ENCODE data around the gene TBPL2. TPM values are rescaled to one million over a fixed set of nuclear protein-coding genes. Genes with fewer than 3 reads are reported as not detected.

The TBPL2 gene
- total RNA-seq, 4 donors from 2014 or later = not detected

GRCh38 chr14:55454264-55455002 lies 14.0 kb upstream of the TBPL2 start:
- TF ChIP-seq POLR2A (IDR thresholded peaks at IDR 0.05) = no peak
- TF ChIP-seq, protein P1, sequence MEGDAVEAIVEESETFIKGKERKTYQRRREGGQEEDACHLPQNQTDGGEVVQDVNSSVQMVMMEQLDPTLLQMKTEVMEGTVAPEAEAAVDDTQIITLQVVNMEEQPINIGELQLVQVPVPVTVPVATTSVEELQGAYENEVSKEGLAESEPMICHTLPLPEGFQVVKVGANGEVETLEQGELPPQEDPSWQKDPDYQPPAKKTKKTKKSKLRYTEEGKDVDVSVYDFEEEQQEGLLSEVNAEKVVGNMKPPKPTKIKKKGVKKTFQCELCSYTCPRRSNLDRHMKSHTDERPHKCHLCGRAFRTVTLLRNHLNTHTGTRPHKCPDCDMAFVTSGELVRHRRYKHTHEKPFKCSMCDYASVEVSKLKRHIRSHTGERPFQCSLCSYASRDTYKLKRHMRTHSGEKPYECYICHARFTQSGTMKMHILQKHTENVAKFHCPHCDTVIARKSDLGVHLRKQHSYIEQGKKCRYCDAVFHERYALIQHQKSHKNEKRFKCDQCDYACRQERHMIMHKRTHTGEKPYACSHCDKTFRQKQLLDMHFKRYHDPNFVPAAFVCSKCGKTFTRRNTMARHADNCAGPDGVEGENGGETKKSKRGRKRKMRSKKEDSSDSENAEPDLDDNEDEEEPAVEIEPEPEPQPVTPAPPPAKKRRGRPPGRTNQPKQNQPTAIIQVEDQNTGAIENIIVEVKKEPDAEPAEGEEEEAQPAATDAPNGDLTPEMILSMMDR (IDR thresholded peaks at IDR 0.05 in 4 of 5, conservative IDR thresholded peaks at IDR 0.05 in 1 of 5) = no peak
- DNase-seq = no peak
- in situ Hi-C loops (cut with MboI; ENCODE audit: low sequenced_read_pairs in 4 of 4) (no loop called here), intact Hi-C loops (cut with DNase I; ENCODE audit: low total_unique reads) (no loop called here)
- H3K27me3 ChIP-seq = no peaks in the 10 kb centered on the region
- no peak overlapping the region for H3K4me3 ChIP-seq
- peaks cover 0 to 8% of the 10 kb centered on the region in 2 donors for H3K4me1 ChIP-seq
- ATAC-seq = no peak
- H3K27ac ChIP-seq = no peak overlapping the region
- H3K36me3 ChIP-seq = no peaks in the 10 kb centered on the region
- no peaks in the 10 kb centered on the region for H3K9me3 ChIP-seq

- H3K4me3 ChIP-seq = no peak overlapping the region
- peaks cover 0 to 8% of the 10 kb centered on the region in 2 donors for H3K4me1 ChIP-seq
- no peak for TF ChIP-seq POLR2A (IDR thresholded peaks at IDR 0.05)
- TF ChIP-seq, protein P1 (IDR thresholded peaks at IDR 0.05 in 4 of 5, conservative IDR thresholded peaks at IDR 0.05 in 1 of 5) = no peak
- intact Hi-C loops (cut with DNase I; ENCODE audit: low total_unique reads) (no loop called here), in situ Hi-C loops (cut with MboI; ENCODE audit: low sequenced_read_pairs in 4 of 4) (no loop called here)
- no peaks in the 10 kb centered on the region for H3K36me3 ChIP-seq
- H3K27ac ChIP-seq = no peak overlapping the region
- H3K9me3 ChIP-seq = no peaks in the 10 kb centered on the region
- H3K27me3 ChIP-seq = no peaks in the 10 kb centered on the region
- DNase-seq (no peak), ATAC-seq (no peak)
Measured at GRCh38 chr14:55451950-55452349, 11.5 kb upstream of the TBPL2 start.

DNA sequence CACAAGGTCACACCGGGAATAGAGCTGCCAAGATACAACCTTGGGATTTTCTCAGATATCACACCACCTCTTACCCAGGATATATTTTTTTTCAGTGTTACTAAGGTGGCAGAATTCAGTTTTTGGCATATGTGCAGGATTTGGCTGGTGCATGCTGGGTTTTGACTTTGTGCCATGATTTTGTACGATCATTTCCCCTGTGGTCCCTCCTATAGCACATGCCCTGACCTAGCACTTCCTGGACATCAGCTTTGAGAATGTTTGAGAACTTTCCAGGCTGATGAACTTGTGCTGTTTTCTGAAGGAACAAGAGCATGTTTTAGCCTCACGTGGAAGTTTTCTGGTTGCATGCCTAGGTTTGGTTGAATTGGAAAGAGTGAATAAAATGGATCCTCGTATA lies 11.0 kb upstream of the TBPL2 start:
- ATAC-seq = no peak
- no peaks in the 10 kb centered on the region for H3K27me3 ChIP-seq
- no peak for DNase-seq
- H3K4me3 ChIP-seq = no peak overlapping the region
- TF ChIP-seq POLR2A (IDR thresholded peaks at IDR 0.05) = no peak
- TF ChIP-seq, protein P1 (IDR thresholded peaks at IDR 0.05 in 4 of 5, conservative IDR thresholded peaks at IDR 0.05 in 1 of 5) = no peak
- no peak overlapping the region for H3K27ac ChIP-seq
- no peaks in the 10 kb centered on the region for H3K36me3 ChIP-seq
- H3K4me1 ChIP-seq = peaks cover 0 to 8% of the 10 kb centered on the region in 2 donors
- no peaks in the 10 kb centered on the region for H3K9me3 ChIP-seq
- intact Hi-C loops (cut with DNase I; ENCODE audit: low total_unique reads) (no loop called here), in situ Hi-C loops (cut with MboI; ENCODE audit: low sequenced_read_pairs in 4 of 4) (no loop called here)

GRCh38 chr14:55450987-55451386 lies 10.6 kb upstream of the TBPL2 start:
- DNase-seq (no peak), ATAC-seq (no peak)
- intact Hi-C loops (cut with DNase I; ENCODE audit: low total_unique reads) = no loop called here
- no peak for TF ChIP-seq POLR2A (IDR thresholded peaks at IDR 0.05)
- TF ChIP-seq, protein P1 (IDR thresholded peaks at IDR 0.05 in 4 of 5, conservative IDR thresholded peaks at IDR 0.05 in 1 of 5) = no peak
- Histone ChIP-seq H3K4me3 (no peak overlapping the region), H3K4me1 (peaks cover 0 to 8% of the 10 kb centered on the region in 2 donors), H3K36me3 (no peaks in the 10 kb centered on the region), H3K27ac (no peak overlapping the region), H3K9me3 (no peaks in the 10 kb centered on the region), H3K27me3 (no peaks in the 10 kb centered on the region)
- in situ Hi-C loops (cut with MboI; ENCODE audit: low sequenced_read_pairs in 4 of 4) = no loop called here
